ENCODE data around the gene NRXN3.

The NRXN3 gene

GRCh38 chr14:79701371-79701770 is 1531.2 kb downstream of the NRXN3 start:
- H3K36me3 ChIP-seq (ENCODE audit: insufficient read depth, low read length), result no peaks in the 10 kb centered on the region
- H3K4me1 ChIP-seq (ENCODE audit: insufficient read depth, low read length), result peaks cover 33% of the 10 kb centered on the region
- H3K9ac ChIP-seq (ENCODE audit: low read length), result no peak overlapping the region
- no peak overlapping the region for H3K27ac ChIP-seq (ENCODE audit: low read depth, low read length)
- H3K27me3 ChIP-seq (ENCODE audit: control insufficient read depth in 1 of 2, insufficient read depth in 2 of 2, low read length in 2 of 2), result no peaks in the 10 kb centered on the region
- no peak overlapping the region for H3K4me3 ChIP-seq (ENCODE audit: low read depth in 1 of 2, low read length in 2 of 2)
- H3K9me3 ChIP-seq (ENCODE audit: low read length), result no peaks in the 10 kb centered on the region

- H3K9ac ChIP-seq (ENCODE audit: low read length), result no peak overlapping the region
- no peaks in the 10 kb centered on the region for H3K27me3 ChIP-seq (ENCODE audit: control insufficient read depth in 1 of 2, insufficient read depth in 2 of 2, low read length in 2 of 2)
- H3K4me3 ChIP-seq (ENCODE audit: low read depth in 1 of 2, low read length in 2 of 2), result no peak overlapping the region
- no peak overlapping the region for H3K27ac ChIP-seq (ENCODE audit: low read depth, low read length)
- H3K9me3 ChIP-seq (ENCODE audit: low read length), result no peaks in the 10 kb centered on the region
- peaks cover 33% of the 10 kb centered on the region for H3K4me1 ChIP-seq (ENCODE audit: insufficient read depth, low read length)
- no peaks in the 10 kb centered on the region for H3K36me3 ChIP-seq (ENCODE audit: insufficient read depth, low read length)
Measured at GRCh38 chr14:79702197-79702596, 1532.0 kb downstream of the NRXN3 start.

GRCh38 chr14:79703209-79703608 is 1533.0 kb downstream of the NRXN3 start:
- H3K4me1 ChIP-seq (ENCODE audit: insufficient read depth, low read length), result peaks cover 28% of the 10 kb centered on the region
- H3K27me3 ChIP-seq (ENCODE audit: control insufficient read depth in 1 of 2, insufficient read depth in 2 of 2, low read length in 2 of 2), result no peaks in the 10 kb centered on the region
- H3K27ac ChIP-seq (ENCODE audit: low read depth, low read length), result no peak overlapping the region

GRCh38 chr14:79704041-79704807 is 1534.1 kb downstream of the NRXN3 start:
- Histone ChIP-seq H3K27ac (ENCODE audit: low read depth, low read length) (no peak overlapping the region), H3K4me3 (ENCODE audit: low read depth in 1 of 2, low read length in 2 of 2) (no peak overlapping the region), H3K9ac (ENCODE audit: low read length) (no peak overlapping the region), H3K36me3 (ENCODE audit: insufficient read depth, low read length) (no peaks in the 10 kb centered on the region), H3K27me3 (ENCODE audit: control insufficient read depth in 1 of 2, insufficient read depth in 2 of 2, low read length in 2 of 2) (no peaks in the 10 kb centered on the region), H3K9me3 (ENCODE audit: low read length) (no peaks in the 10 kb centered on the region), H3K4me1 (ENCODE audit: insufficient read depth, low read length) (peaks cover 23% of the 10 kb centered on the region)

More at GRCh38 chr14:79703209-79703608, 1533.0 kb downstream of the NRXN3 start:
- no peaks in the 10 kb centered on the region for H3K36me3 ChIP-seq (ENCODE audit: insufficient read depth, low read length)
- no peak overlapping the region for H3K4me3 ChIP-seq (ENCODE audit: low read depth in 1 of 2, low read length in 2 of 2)
- H3K9me3 ChIP-seq (ENCODE audit: low read length), result no peaks in the 10 kb centered on the region
- H3K9ac ChIP-seq (ENCODE audit: low read length), result no peak overlapping the region

- Histone ChIP-seq H3K27me3 (ENCODE audit: control insufficient read depth in 1 of 2, insufficient read depth in 2 of 2, low read length in 2 of 2) (no peaks in the 10 kb centered on the region), H3K4me1 (ENCODE audit: insufficient read depth, low read length) (peaks cover 18% of the 10 kb centered on the region), H3K36me3 (ENCODE audit: insufficient read depth, low read length) (no peaks in the 10 kb centered on the region), H3K9me3 (ENCODE audit: low read length) (no peaks in the 10 kb centered on the region), H3K27ac (ENCODE audit: low read depth, low read length) (no peak overlapping the region), H3K9ac (ENCODE audit: low read length) (no peak overlapping the region), H3K4me3 (ENCODE audit: low read depth in 1 of 2, low read length in 2 of 2) (no peak overlapping the region)
Measured at GRCh38 chr14:79705126-79705894, 1535.1 kb downstream of the NRXN3 start.

- H3K4me3 ChIP-seq (ENCODE audit: low read depth in 1 of 2, low read length in 2 of 2), result no peak overlapping the region
- H3K27me3 ChIP-seq (ENCODE audit: control insufficient read depth in 1 of 2, insufficient read depth in 2 of 2, low read length in 2 of 2), result no peaks in the 10 kb centered on the region
- H3K9me3 ChIP-seq (ENCODE audit: low read length), result no peaks in the 10 kb centered on the region
- no peak overlapping the region for H3K9ac ChIP-seq (ENCODE audit: low read length)
- H3K36me3 ChIP-seq (ENCODE audit: insufficient read depth, low read length), result no peaks in the 10 kb centered on the region
- peaks cover 15% of the 10 kb centered on the region for H3K4me1 ChIP-seq (ENCODE audit: insufficient read depth, low read length)
- H3K27ac ChIP-seq (ENCODE audit: low read depth, low read length), result no peak overlapping the region
Measured at GRCh38 chr14:79706382-79706781, 1536.2 kb downstream of the NRXN3 start.

GRCh38 chr14:79708426-79709388 is 1538.5 kb downstream of the NRXN3 start:
- Histone ChIP-seq H3K27ac (ENCODE audit: low read depth, low read length) (no peak overlapping the region), H3K36me3 (ENCODE audit: insufficient read depth, low read length) (no peaks in the 10 kb centered on the region), H3K27me3 (ENCODE audit: control insufficient read depth in 1 of 2, insufficient read depth in 2 of 2, low read length in 2 of 2) (no peaks in the 10 kb centered on the region), H3K9me3 (ENCODE audit: low read length) (no peaks in the 10 kb centered on the region), H3K4me1 (ENCODE audit: insufficient read depth, low read length) (peaks cover 13% of the 10 kb centered on the region), H3K4me3 (ENCODE audit: low read depth in 1 of 2, low read length in 2 of 2) (no peak overlapping the region), H3K9ac (ENCODE audit: low read length) (no peak overlapping the region)

- Histone ChIP-seq H3K27ac (ENCODE audit: low read depth, low read length) (no peak overlapping the region), H3K4me3 (ENCODE audit: low read depth in 1 of 2, low read length in 2 of 2) (no peak overlapping the region), H3K36me3 (ENCODE audit: insufficient read depth, low read length) (no peaks in the 10 kb centered on the region), H3K9ac (ENCODE audit: low read length) (no peak overlapping the region), H3K9me3 (ENCODE audit: low read length) (no peaks in the 10 kb centered on the region), H3K4me1 (ENCODE audit: insufficient read depth, low read length) (peaks cover 5% of the 10 kb centered on the region), H3K27me3 (ENCODE audit: control insufficient read depth in 1 of 2, insufficient read depth in 2 of 2, low read length in 2 of 2) (no peaks in the 10 kb centered on the region)
Measured at GRCh38 chr14:79709573-79709972, 1539.4 kb downstream of the NRXN3 start.

GRCh38 chr14:79712302-79712950 is 1542.3 kb downstream of the NRXN3 start:
- no peak overlapping the region for H3K9ac ChIP-seq (ENCODE audit: low read length)
- H3K4me3 ChIP-seq (ENCODE audit: low read depth in 1 of 2, low read length in 2 of 2), result no peak overlapping the region
- no peaks in the 10 kb centered on the region for H3K36me3 ChIP-seq (ENCODE audit: insufficient read depth, low read length)
- no peaks in the 10 kb centered on the region for H3K9me3 ChIP-seq (ENCODE audit: low read length)
- no peak overlapping the region for H3K27ac ChIP-seq (ENCODE audit: low read depth, low read length)
- H3K27me3 ChIP-seq (ENCODE audit: control insufficient read depth in 1 of 2, insufficient read depth in 2 of 2, low read length in 2 of 2), result no peaks in the 10 kb centered on the region
- peaks cover 5% of the 10 kb centered on the region for H3K4me1 ChIP-seq (ENCODE audit: insufficient read depth, low read length)

- H3K27ac ChIP-seq (ENCODE audit: low read depth, low read length), result no peak overlapping the region
- no peak overlapping the region for H3K4me3 ChIP-seq (ENCODE audit: low read depth in 1 of 2, low read length in 2 of 2)
- H3K36me3 ChIP-seq (ENCODE audit: insufficient read depth, low read length), result no peaks in the 10 kb centered on the region
- no peaks in the 10 kb centered on the region for H3K4me1 ChIP-seq (ENCODE audit: insufficient read depth, low read length)
- no peaks in the 10 kb centered on the region for H3K9me3 ChIP-seq (ENCODE audit: low read length)
- H3K27me3 ChIP-seq (ENCODE audit: control insufficient read depth in 1 of 2, insufficient read depth in 2 of 2, low read length in 2 of 2), result no peaks in the 10 kb centered on the region
- H3K9ac ChIP-seq (ENCODE audit: low read length), result no peak overlapping the region
Measured at GRCh38 chr14:79721399-79722084, 1551.4 kb downstream of the NRXN3 start.

Data from muscle layer of colon (tissue), 2 donors.